Endothelial cell (in vitro differentiated cells): ENCODE results near the gene CEP95. TPM values are rescaled to one million over a fixed set of nuclear protein-coding genes. Genes with fewer than 3 reads are reported as not detected.

Source experiments
- DNase-seq: peaks from one replicate; pipeline ENCODE4 v3.0.0; 2021; ENCODE audit warnings: low spot score
- H3K27ac Mint-ChIP-seq: one replicate; pipeline ENCODE4 v1.8.0; 2021; ENCODE audit warnings: mixed read lengths, inconsistent platforms; ENCODE audit not compliant: unreplicated experiment
- H3K27me3 Mint-ChIP-seq: one replicate; pipeline ENCODE4 v1.8.0; 2021; ENCODE audit warnings: mild to moderate bottlenecking, moderate library complexity, mixed read lengths, inconsistent platforms; ENCODE audit not compliant: unreplicated experiment
- H3K36me3 Mint-ChIP-seq: one replicate; pipeline ENCODE4 v1.8.0; 2021; ENCODE audit warnings: mild to moderate bottlenecking, low read depth, mixed read lengths, inconsistent platforms; ENCODE audit not compliant: unreplicated experiment
- H3K4me1 Mint-ChIP-seq: one replicate; pipeline ENCODE4 v1.8.0; 2021; ENCODE audit warnings: mild to moderate bottlenecking, mixed read lengths, inconsistent platforms; ENCODE audit not compliant: unreplicated experiment
- H3K4me3 Mint-ChIP-seq: one replicate; pipeline ENCODE4 v1.8.0; 2021; ENCODE audit warnings: mild to moderate bottlenecking, mixed read lengths, inconsistent platforms; ENCODE audit not compliant: unreplicated experiment
- H3K9me3 Mint-ChIP-seq: one replicate; pipeline ENCODE4 v1.8.0; 2021; ENCODE audit warnings: mixed read lengths, inconsistent platforms; ENCODE audit not compliant: unreplicated experiment
- total RNA-seq: library from RNA; stranded (reverse); fragmentation: NEBNext Ultra II Directional; extraction: Animal tissue kit (Norgen Biotek cat#: 25700); gene quantifications from one replicate; pipeline ENCODE4 v1.2.1, GENCODE V29; 2021; ENCODE audit not compliant: unreplicated experiment
- TF ChIP-seq, protein P1 (sequence below): fragments of 200-600 bp; sonication (generic); IDR thresholded peaks from one replicate; pipeline ENCODE4 v1.5.0; 2021; ENCODE audit warnings: antibody characterized with exemption; ENCODE audit not compliant: unreplicated experiment

The CEP95 gene
- total RNA-seq, 1 donor from 2014 or later = 47.8 TPM

DNA sequence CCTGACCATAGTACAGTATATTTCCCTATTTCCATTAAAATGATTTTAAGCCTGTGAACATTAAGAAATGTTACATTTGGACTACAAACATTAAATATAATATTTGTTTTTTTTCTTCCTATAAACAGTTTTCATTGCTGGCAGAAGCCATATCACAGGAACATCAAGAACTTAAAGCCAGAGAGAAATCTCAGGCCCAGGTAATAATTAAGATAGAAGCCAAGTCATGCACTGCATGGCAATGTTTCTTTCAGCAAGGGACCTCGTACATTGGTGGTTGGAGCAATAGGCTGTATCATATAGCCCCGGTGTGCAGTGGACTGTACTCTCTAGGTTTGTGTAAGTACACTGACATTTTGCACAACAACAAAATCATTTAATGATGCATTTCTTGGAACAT is 30.1 kb downstream of the CEP95 start:
- H3K27me3 Mint-ChIP-seq = peaks cover 1% of the 10 kb centered on the region
- H3K4me1 Mint-ChIP-seq = peaks cover 18% of the 10 kb centered on the region
- no peak overlapping the region for H3K27ac Mint-ChIP-seq
- no peaks in the 10 kb centered on the region for H3K9me3 Mint-ChIP-seq
- TF ChIP-seq, protein P1, sequence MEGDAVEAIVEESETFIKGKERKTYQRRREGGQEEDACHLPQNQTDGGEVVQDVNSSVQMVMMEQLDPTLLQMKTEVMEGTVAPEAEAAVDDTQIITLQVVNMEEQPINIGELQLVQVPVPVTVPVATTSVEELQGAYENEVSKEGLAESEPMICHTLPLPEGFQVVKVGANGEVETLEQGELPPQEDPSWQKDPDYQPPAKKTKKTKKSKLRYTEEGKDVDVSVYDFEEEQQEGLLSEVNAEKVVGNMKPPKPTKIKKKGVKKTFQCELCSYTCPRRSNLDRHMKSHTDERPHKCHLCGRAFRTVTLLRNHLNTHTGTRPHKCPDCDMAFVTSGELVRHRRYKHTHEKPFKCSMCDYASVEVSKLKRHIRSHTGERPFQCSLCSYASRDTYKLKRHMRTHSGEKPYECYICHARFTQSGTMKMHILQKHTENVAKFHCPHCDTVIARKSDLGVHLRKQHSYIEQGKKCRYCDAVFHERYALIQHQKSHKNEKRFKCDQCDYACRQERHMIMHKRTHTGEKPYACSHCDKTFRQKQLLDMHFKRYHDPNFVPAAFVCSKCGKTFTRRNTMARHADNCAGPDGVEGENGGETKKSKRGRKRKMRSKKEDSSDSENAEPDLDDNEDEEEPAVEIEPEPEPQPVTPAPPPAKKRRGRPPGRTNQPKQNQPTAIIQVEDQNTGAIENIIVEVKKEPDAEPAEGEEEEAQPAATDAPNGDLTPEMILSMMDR = no peak
- no peak overlapping the region for H3K4me3 Mint-ChIP-seq
- peaks cover 45% of the 10 kb centered on the region for H3K36me3 Mint-ChIP-seq
- no peak for DNase-seq

DNA sequence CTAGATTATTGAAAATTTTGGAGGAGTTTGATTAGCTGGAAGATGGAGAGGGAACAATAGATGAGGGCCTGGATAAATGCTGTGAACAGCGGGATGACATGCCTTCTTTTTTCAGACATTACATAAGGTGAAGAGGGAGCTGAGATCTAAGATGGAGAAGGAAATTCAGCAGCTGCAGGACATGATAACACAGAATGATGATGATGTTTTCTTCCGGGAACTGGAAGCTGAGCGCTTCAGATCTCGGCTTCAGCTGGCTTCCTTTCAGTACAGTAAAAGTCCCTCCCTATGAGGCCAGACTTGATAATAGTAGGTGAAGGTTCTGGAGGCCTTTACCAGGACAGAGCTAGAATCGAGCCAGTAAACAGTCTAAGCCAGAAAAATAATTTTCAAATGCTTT is 30.7 kb downstream of the CEP95 start:
- Mint-ChIP-seq H3K9me3 (no peaks in the 10 kb centered on the region), H3K27ac (peak overlapping the region; percentile 11), H3K4me3 (no peak overlapping the region), H3K4me1 (peaks cover 18% of the 10 kb centered on the region), H3K36me3 (peaks cover 45% of the 10 kb centered on the region), H3K27me3 (peaks cover 1% of the 10 kb centered on the region)
- TF ChIP-seq, protein P1 = no peak
- no peak for DNase-seq

DNA sequence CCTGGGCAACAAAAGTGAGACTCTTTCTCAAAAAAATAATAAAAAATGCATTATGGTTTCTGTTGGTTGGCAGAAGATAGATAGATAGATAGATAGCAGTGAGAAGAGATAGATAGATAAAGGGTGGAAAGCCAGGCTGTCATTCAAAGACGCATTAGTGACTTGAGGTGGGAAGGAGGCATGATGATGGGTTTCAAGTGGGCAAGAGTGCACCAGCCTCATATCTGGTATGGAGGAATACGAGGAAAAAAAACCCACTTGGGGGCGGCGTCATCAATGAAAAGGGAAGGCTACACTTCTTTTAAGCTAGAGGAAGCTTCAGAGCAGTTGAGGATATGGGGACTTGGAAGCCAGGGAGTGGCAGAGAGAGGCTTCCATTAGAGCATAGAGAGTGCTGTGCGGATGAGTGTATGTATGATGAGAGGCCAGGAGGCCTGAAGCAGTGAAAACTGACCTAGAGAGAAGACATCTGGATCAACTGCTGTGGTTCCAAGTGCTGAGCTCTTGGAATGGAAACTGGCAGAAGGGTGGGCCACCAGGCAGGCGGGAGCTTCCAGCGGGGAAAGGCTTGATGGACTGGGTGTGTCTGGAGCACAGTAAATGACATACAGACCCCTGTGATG is 31.8 kb downstream of the CEP95 start:
- Mint-ChIP-seq H3K4me3 (peak overlapping the region; percentile 2), H3K36me3 (peaks cover 36% of the 10 kb centered on the region), H3K9me3 (no peaks in the 10 kb centered on the region), H3K4me1 (peaks cover 14% of the 10 kb centered on the region), H3K27me3 (peaks cover 1% of the 10 kb centered on the region), H3K27ac (peak overlapping the region; percentile 20)
- no peak for DNase-seq
- TF ChIP-seq, protein P1 = no peak

DNA sequence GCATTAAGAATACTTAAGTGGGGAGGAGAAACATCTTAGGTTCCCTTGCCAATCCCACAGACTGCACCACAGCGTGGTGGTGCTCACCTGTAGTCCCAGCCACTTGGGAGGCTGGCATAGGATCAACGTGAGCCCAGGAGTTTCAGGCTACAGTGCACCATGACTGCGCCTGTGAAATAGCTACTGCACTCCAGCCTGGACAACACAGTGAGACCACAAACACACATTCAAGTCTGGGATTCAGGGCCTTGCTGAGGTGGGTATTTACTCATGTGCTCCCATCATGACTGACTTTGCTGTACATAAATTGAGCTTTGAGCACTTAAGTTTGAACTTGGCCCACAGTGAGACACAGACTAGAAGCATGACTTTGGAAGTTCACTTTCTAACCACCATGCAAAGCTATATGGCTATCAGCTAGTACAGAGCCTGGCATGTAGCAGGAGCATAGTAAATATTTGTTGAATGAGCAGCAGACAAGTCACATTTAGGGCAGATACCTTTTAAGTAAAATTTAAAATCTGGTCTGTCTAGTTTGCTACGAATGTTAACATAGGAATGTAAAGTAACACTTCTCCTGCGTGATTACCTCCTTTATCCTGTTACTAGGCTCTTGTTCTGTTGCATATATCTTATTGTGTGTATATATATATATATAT is 33.5 kb downstream of the CEP95 start:
- no peak for DNase-seq
- Mint-ChIP-seq H3K27ac (no peak overlapping the region), H3K4me1 (peaks cover 2% of the 10 kb centered on the region)

More for the DNA sequence above, 33.5 kb downstream of the CEP95 start:
- Mint-ChIP-seq H3K27me3 (peaks cover 3% of the 10 kb centered on the region), H3K4me3 (no peak overlapping the region), H3K36me3 (peaks cover 25% of the 10 kb centered on the region), H3K9me3 (no peaks in the 10 kb centered on the region)
- TF ChIP-seq, protein P1 = no peak
